ENCODE data around the gene DENND1B. TPM values are rescaled to one million over a fixed set of nuclear protein-coding genes. Genes with fewer than 3 reads are reported as not detected.

DENND1B gene
- total and polyA plus RNA-seq, 2 of the 13 experiments (the other 11 are each of a cell fraction or from before 2014, with no cell fraction given), result 2.6 to 5.7 TPM

GRCh38 chr1:197472141-197472540, 303.1 kb downstream of the DENND1B start:
- Histone ChIP-seq H3K9me3 (ENCODE audit: low read length) (no peaks in the 10 kb centered on the region), H3K4me2 (ENCODE audit: low read depth, low read length) (no peak overlapping the region), H4K20me1 (ENCODE audit: insufficient read depth, low read length) (no peaks in the 10 kb centered on the region), H3K9ac (ENCODE audit: insufficient read depth, low read depth, low read length) (no peak overlapping the region), H3K27ac (ENCODE audit: extremely low read length, insufficient read depth, low read length) (no peak overlapping the region), H3K4me1 (ENCODE audit: insufficient read depth, low read length) (no peaks in the 10 kb centered on the region), H3K4me3 (replicated peaks in 1 of 3; ENCODE audit: insufficient read depth in 1 of 3, low read depth in 2 of 3, low read length in 3 of 3) (no peak overlapping the region), H3K36me3 (replicated peaks in 1 of 2; ENCODE audit: control insufficient read depth in 1 of 2, insufficient read depth in 2 of 2, low read length in 2 of 2) (no peaks in the 10 kb centered on the region), H3K79me2 (ENCODE audit: insufficient read depth, low read length) (no peaks in the 10 kb centered on the region), H3K27me3 (ENCODE audit: control insufficient read depth in 1 of 2, insufficient read depth in 2 of 2, low read length in 2 of 2) (no peaks in the 10 kb centered on the region), H2AFZ (ENCODE audit: low read length) (no peak overlapping the region)
- no peak for FAIRE-seq
- no TSS peak for BruUV-seq (replicated peaks)
- intact Hi-C loops (cut with micrococcal nuclease; ENCODE audit: unreplicated experiment), result no loop called here
- 39% methylated on average over 3 of the region's 3 CpGs for WGBS (ENCODE audit: low lambda C conversion rate)
- ChIA-PET POLR2A (no interaction called here), CTCF (ENCODE audit: low intra/inter-chr PET ratio, low total read pairs) (no interaction called here)
- in situ Hi-C loops (cut with HindIII; ENCODE audit: extremely low pct_ligation_motif_present, low pct_unique_long_range_greater_than_20kb), result no loop called here
- ATAC-seq, result no peak
- TF ChIP-seq SOX6 (IDR thresholded peaks at IDR 0.05) (no peak), SOX6 (CRISPR knock-in tag; IDR thresholded peaks at IDR 0.05) (no peak), ZNF230 (CRISPR knock-in tag; IDR thresholded peaks at IDR 0.05) (no peak), ZSCAN31 (CRISPR knock-in tag; IDR thresholded peaks at IDR 0.05; ENCODE audit: low read depth) (no peak), ZNF367 (CRISPR knock-in tag; IDR thresholded peaks at IDR 0.05; ENCODE audit: borderline replicate concordance) (no peak), ZBTB2 (CRISPR knock-in tag; IDR thresholded peaks at IDR 0.05; ENCODE audit: low read depth) (no peak), ZNF30 (CRISPR knock-in tag; IDR thresholded peaks at IDR 0.05) (no peak), ISX (CRISPR knock-in tag; conservative IDR thresholded peaks at IDR 0.05) (no peak), ZNF296 (CRISPR knock-in tag; conservative IDR thresholded peaks at IDR 0.05) (no peak), ZNF337 (CRISPR knock-in tag; IDR thresholded peaks at IDR 0.05; ENCODE audit: borderline replicate concordance, low read depth) (no peak), ZNF552 (CRISPR knock-in tag; IDR thresholded peaks at IDR 0.05; ENCODE audit: borderline replicate concordance) (no peak), ZNF569 (CRISPR knock-in tag; IDR thresholded peaks at IDR 0.05; ENCODE audit: borderline replicate concordance) (no peak), CBX1 (IDR thresholded peaks at IDR 0.05; ENCODE audit: low read depth) (no peak), PLRG1 (conservative IDR thresholded peaks at IDR 0.05) (no peak), NFYB (CRISPR knock-in tag; IDR thresholded peaks at IDR 0.05) (no peak), ZBTB8A (CRISPR knock-in tag; IDR thresholded peaks at IDR 0.05; ENCODE audit: borderline replicate concordance, low read depth) (no peak), ZMYM4 (CRISPR knock-in tag; IDR thresholded peaks at IDR 0.05) (no peak), ZUFSP (CRISPR knock-in tag; IDR thresholded peaks at IDR 0.05; ENCODE audit: borderline replicate concordance) (no peak), FOXP1 (IDR thresholded peaks at IDR 0.05) (no peak), FOXP1 (CRISPR knock-in tag; IDR thresholded peaks at IDR 0.05) (no peak)
- DNase-seq (ENCODE audit: low spot score), result no peak
